AG08395 (cell line): ENCODE measurements around the gene SPACDR.

Experiments
- DNase-seq: peaks from one replicate; pipeline ENCODE4 v3.0.0; 2012; ENCODE audit warnings: mixed read lengths, low spot score

The SPACDR gene

DNA sequence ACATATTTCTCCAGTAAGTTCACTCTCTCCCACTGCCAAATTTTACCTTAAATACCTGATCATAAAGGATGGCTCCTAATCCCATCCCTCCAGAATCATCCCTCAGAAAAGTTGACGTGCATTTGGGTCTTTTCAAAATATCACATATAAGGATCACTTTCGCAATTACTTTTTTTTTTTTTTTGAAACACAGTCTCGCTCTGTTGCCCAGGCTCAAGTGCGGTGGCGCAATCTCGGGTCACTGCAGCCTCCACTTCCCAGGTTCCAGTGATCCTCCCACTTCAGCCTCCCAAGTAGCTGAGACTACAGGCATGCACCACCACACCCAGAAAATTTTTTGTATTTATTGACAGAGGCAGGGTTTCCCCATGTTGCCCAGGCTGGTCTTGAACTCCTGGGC, 53.0 kb downstream of the SPACDR start:
- DNase-seq: no peak

GRCh38 chr7:100407285-100408180, 56.5 kb downstream of the SPACDR start:
- DNase-seq: peak; percentile 80

DNA sequence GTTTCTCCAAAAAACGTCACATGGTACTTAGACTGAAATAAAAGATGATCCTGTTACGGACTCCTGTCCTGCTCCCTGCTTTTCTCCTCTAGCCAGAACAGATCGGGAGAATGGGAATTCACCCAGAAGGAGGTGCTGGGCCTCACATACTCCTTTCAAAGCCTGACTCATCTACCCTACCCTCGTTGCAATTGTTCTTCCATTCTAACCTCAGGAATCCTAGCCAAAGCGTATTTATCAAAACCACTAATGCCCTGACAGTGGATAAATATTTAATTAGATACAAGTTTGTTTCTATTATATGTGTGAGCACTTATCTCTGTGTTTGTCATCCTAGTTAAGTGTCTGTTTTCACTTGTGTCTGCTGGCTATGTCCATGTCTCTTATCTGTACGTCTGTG, 57.3 kb downstream of the SPACDR start:
- peak; percentile 38 for DNase-seq
